Superior temporal gyrus (tissue), 1 donor: ENCODE measurements around the gene FGD5.

Source experiments
- DNase-seq: peaks from one replicate; pipeline ENCODE4 v3.0.0-alpha.2; 2016; ENCODE audit errors: extremely low spot score

Gene FGD5

GRCh38 chr3:14874784-14875183, 56.0 kb downstream of the FGD5 start:
- no peak for DNase-seq

- DNase-seq = no peak
Observed at GRCh38 chr3:14875411-14876175, 56.8 kb downstream of the FGD5 start.

- no peak for DNase-seq
Observed at GRCh38 chr3:14876921-14877333, 58.2 kb downstream of the FGD5 start.

DNA sequence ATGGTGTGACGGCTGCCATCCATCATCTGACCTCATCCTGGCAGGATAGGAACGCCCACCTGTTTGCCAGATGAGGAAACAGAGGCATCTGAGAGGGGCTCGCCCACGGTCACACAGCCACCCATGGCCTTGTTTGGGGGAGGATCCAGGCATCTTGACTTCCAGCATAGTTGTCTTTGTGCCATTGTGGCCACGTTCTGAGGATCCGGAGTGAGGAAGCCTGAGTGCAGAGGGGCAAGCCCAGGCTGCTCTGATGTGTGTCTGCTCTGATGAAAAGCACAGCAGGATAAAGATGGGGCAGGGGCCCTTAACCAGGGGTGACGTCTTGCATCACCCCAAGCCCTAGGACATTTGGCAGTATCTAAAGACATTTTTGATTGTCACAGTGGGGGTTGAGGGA, 58.7 kb downstream of the FGD5 start:
- DNase-seq = no peak

- no peak for DNase-seq
Observed at GRCh38 chr3:14879211-14879874, 60.6 kb downstream of the FGD5 start.

DNA sequence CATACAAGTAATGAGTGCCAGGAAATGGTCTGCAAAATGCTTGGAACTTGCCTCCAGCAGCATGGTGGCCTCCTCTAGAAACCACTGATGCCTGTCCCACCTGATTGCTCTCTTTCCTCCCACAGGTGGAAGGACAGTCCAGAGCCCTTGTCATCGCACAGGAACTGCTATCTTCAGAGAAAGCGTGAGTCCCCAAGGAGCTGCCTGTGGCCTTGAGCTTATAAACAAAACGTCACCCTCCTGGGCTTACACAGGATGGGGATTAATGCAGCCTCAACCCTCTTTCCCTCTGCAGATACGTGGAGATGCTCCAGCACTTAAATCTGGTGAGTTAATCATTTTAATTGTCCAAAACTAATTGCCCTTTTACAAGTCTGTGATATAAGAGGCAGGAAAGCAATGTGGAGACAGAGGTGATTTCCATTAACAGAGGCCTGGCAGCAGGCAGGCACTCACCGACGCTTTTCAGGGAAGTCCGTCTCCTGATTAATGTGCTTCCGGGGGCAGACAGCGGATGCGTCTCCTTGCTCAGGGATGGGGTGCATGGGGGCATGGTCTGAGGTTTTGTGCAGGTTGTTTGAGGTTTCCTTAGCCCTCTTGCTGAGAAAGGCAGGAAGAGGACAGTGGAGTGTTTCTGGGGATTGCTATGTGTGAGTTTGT, 61.8 kb downstream of the FGD5 start:
- DNase-seq = no peak

DNA sequence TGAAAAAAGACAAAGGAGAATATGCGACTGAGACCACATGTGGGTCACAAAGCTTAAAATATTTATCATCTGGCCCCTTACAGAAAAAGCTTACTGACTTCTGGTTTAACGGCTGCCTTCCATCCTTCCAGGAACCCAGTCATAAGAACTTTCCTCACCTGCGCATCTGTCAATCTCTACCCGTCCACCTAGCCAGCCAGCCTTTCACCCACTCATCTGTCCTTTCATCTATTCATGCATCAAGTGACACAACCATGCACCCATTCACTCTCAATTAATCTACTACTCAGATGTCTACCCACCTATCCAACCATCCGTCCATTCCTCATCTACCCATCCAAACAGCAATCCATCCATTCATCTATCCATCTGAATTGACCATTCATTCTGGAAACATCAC, 64.5 kb downstream of the FGD5 start:
- no peak for DNase-seq

GRCh38 chr3:14884665-14885064, 65.9 kb downstream of the FGD5 start:
- no peak for DNase-seq

DNA sequence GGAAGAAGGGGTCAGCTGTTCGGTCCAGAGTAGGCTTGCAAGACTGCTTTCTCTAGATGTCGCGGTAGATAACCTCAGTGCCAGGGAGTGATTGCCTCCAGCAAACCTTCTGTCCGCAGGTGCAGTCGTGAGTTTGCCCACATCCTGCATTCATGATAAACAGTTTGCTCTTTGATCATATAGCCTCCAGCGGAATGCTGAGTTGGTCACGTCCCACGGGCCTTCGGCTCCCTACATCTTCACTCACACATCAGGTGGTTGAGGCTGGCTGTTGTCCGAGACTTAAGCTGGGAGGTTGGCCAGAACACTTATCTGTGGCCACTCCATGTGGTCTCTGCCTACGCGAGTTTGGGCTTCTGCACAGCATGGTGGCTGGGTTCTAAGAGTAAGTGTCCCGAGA, 66.5 kb downstream of the FGD5 start:
- no peak for DNase-seq

- DNase-seq = no peak
Observed at GRCh38 chr3:14886101-14886500, 67.3 kb downstream of the FGD5 start.

GRCh38 chr3:14889205-14889604, 70.4 kb downstream of the FGD5 start:
- no peak for DNase-seq

DNA sequence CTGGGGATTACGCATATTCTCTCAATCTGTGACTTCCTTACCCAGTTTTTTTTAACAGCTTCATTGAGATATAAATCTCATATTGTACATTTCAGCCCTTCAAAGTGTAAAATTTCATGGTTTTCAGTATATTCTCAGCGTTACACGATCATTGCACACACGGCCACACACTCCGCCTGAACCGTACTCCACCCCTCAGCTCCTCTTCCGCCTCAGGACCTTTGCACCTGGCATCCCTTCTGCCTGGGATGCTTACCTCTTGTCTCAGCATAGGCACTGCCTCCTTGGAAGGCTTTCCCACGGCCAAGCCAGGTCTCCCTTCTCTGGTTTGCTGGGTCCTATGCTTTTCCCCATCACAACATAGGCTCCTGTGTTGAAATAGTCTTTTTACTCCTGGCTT, 71.2 kb downstream of the FGD5 start:
- no peak for DNase-seq

- no peak for DNase-seq
Observed at GRCh38 chr3:14890476-14890875, 71.7 kb downstream of the FGD5 start.

DNA sequence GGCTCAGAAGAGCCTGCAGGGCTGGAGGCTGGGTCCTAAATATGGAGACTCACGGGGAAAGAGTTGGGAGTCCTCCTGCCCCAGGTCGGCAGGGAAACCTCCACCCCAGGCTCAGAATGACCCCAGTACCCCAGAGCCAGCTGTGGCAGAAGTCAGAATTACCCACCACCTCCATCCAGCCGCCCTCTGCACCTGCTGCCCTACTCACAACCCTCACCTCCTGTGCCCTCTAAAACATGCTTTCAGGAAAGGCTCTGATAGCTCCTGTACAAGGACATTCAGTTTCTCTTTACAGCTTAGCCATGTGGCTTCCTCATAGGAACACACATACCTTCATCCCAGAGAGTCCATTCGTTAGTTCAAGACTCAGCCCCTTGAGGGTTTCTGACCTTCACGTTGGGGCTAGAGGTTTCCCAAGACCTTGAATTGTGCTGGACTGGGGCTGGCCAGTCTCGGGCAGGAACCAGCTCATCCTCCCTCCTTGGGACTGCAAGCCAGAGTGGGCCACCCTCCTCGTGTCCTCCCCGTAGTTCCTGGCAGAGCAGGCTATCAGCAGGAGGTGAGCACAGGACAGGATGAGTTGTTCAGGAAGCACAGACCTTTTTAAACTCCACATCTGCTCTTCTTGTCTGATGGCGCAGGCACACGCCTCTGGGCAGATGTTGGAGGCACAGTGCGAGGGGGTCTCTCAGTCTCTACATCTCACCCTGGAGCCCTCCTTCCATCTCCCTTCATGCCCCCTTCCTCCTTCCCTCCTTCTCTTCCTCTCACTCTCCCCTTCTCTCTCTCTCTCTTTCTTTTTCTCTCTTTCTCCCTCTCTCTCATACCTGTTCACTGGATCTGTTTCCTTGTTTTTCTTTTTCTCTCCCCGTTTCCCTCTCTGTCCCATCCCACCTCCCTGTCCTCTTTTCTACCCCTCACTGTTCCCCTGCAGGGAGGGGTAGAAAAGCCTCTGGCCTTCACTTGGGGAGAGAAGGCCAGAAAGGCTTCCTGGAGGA, 72.7 kb downstream of the FGD5 start:
- no peak for DNase-seq

DNA sequence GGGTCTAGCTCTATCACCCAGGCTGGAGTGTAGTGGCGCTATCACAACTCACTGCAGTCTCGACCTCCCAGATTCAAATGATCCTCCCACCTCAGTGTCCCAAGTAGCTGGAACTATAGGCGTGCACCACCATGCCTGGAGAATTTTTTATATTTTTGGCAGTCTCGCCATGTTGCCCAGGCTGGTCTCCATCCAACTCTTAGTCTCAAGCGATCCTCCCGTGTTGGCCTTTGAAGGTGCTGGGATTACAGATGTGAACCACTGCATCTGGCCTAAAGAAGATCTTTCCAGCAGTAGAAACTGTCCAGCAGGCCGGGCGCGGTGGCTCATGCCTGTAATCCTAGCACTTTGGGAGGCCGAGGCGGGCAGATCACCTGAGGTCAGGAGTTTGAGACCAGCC, 73.5 kb downstream of the FGD5 start:
- DNase-seq = no peak

DNA sequence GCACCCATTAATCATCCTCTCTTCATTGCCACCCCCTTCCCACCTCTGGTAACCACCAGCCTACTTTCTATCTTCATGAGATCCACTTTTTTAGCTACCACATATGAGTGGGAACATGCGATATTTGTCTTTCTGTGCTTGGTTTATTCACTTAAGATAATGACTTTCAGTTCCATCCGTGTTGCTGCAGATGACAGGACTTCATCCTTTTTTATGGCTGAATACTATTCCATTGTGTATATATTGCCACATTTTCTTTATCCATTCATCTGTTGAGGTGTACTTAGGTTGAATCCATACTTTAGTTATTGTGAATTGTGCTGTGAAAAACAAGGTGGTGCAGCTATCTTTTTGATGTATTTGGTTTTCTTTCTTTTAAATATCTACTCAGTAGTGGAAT, 75.3 kb downstream of the FGD5 start:
- no peak for DNase-seq

- DNase-seq = no peak
Observed at GRCh38 chr3:14897266-14897665, 78.5 kb downstream of the FGD5 start.

DNA sequence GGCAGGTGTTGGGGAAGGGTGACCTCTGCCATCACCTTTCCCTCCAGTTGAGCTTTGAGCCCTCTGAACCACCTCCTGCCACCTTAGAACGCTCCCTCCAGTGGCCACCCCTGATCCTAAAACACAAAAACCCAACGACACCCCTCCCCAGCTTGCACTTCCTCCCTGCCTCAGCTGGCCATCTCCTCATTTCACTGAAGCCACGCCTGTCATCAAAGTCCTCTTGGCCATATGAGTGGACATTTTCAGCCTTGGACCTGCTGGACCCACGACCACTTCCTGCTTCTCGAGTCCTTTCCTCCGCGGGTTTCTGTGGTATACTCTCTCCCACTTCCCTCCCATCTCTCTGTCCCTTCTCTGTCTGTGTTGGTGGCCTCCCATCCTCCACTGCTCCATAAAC, 80.2 kb downstream of the FGD5 start:
- no peak for DNase-seq

DNA sequence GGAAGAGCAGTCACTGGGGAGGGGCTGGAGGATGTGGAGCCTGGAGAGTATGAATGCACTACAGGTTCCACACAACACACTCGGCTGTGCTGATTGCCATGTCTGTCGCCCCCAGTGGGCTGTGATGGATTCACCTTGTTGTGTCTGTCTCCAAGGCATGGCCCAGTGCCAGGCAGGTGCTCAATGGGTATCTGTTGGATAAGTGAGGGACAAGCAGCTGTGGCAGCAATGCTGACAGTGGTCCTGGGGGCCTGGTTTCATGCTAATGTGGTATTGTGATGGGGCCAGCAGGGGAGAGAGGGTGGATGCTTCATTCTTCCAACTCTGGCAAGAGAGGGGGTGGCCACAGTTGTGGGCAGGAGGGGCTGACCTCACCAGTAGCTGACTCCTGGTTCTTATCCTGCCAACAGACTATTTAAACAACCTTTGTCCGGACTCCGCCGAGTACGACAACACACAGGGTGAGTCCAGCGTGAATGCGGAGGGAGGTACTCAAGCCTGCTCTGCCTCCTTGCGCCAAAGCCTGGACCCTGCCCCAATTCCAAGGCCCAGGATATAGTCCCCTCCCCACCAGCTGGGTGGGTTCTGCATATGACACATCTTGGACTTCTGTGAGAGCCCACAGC, 81.3 kb downstream of the FGD5 start:
- DNase-seq = no peak

DNA sequence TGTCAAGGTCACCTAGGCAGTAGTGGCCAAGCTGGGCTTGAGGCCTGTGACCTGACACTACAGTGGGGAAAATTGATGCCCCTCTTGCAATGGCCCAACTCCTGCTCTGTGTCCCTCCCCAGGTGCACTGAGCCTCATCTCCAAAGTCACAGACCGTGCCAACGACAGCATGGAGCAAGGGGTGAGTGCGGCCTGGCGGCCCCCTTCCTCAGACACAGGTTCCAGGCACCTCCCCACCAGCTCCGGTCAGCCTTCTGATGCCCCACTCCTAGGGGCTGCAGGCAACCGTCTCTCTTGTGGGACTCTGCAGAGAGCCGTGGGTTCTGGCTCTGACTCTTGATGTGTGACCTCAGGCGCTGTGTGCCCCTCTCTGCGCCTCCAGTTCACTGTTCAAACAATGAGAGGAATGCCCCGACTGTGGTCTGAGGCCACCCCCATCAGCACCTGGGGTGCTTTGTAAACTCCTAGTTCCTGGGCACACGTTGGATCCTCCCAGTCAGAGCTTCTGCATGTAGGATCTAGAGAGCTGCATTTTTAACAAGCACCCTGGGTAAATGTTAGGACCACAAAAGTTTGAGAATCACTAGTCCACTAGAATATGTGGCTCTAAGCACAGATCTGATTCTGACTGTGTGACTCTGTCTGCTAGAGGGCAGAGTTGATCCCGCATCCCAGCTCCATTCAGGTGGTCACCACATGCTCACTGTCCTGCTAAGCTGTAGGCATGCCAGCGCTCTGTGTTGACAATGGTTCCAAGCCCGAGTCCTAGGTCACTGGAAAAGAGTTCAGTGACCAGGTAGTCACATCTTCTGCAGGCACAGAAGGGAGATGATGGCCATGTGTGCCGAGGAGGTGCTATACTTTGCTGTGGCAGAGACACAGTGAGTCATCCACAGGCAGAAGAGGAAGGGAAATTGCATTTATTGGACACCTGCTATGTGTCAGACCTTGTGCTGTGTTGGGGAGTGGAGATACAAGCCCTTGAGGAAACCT, 82.4 kb downstream of the FGD5 start:
- no peak for DNase-seq
